ENCODE results near the gene TULP4.
"Not testable (repeated sequence)": the region's sequence is repeated elsewhere in the genome, so short reads cannot be mapped to it uniquely, and the experiment has no call there.

Gene TULP4

DNA sequence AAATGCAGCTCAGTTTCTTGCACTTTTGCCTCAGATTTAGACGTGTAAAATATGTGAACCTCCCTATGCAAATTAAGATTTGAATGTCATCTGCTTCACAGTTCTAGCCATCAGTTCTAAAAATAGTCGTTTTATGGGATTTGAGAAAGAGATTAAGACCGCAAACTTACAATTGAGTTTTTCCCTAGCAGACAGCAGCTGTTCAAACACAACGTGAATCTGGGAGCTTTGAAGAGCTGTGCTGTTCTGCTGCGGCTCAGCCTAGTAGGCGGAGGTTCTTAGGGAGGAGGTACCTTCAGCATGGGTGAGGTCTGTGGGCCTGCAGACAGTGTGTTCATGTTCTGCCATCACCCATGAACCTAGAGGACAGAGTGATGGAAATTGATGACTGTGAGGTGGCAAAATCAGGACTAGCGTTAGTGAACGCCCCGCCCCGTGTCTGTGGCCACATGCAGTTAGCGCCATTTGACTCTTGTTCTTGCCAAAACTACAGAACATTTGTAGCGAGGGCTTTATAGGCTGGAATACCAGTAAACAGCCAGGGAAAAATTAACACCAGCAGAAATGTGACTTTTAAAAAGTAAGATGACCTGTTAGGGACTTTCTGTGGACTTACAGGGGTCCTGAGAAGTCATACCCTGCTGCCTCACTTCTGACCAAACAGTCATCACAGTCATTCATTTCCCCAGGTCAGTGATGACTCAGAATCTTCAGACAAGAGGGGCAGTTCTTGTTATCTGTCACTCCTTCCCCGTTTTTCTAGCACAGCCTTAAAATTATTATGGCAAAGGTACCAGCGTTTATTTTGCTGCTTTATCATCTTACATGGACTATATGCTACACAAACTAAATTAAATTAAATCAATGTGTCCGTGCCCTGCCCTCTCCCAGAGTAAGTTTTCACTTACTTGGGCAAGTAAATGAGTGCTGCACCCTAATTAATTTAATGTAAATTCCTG is 163.4 kb downstream of the TULP4 start:
- no peak for DNase-seq

DNA sequence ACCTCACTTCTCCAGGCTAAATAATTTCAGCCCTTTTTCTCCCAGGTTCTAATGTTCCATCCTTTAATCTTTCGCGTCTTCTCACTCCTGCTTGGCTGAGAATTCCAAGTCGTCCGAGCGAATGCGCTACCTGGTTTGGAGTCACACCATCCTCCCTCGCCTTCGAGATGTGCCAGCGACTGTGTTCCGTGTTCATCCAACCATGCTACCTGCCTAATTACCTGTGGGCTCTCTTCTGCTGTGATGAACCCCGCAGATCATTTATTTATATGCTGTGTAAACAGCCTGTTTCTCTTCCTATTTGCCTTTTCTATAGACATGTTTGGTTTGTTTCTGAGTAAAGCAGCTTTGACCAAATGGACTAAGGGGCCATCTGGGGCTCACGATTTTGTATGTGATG is 164.1 kb downstream of the TULP4 start:
- no peak for DNase-seq

DNA sequence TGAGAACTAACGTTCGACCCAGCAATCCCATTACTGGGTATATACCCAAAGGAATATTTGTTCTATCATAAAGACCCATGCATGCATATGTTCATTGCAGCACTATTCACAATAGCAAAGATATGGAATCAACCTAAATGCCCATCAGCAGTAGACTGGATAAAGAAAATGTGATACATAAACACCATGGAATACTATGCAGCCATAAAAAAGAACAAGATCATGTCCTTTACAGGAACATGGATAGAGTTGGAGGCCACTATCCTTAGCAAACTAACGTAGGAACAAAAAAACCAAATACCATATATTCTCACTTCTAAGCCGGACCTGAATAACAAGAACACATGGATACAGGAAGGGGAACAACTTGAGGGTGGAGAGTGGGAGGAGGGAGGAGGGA is 165.5 kb downstream of the TULP4 start:
- not testable (repeated sequence) for DNase-seq

DNA sequence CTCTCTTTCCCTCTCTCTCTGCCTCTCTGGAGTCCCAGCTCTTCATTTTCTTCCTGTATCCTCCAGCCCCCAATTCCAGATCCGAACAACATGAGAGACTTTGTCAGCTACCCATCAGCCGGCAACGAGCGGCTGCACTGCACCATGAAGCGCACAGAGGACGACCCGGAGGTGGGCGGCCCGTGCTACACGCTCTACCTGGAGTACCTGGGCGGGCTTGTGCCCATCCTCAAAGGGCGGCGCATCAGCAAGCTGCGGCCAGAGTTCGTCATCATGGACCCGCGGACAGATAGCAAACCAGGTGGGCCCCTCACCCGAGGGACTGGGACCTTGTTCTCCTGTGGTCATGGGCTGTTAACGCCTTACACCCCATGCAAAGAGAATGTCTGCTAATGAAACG is 168.7 kb downstream of the TULP4 start:
- DNase-seq = no peak

DNA sequence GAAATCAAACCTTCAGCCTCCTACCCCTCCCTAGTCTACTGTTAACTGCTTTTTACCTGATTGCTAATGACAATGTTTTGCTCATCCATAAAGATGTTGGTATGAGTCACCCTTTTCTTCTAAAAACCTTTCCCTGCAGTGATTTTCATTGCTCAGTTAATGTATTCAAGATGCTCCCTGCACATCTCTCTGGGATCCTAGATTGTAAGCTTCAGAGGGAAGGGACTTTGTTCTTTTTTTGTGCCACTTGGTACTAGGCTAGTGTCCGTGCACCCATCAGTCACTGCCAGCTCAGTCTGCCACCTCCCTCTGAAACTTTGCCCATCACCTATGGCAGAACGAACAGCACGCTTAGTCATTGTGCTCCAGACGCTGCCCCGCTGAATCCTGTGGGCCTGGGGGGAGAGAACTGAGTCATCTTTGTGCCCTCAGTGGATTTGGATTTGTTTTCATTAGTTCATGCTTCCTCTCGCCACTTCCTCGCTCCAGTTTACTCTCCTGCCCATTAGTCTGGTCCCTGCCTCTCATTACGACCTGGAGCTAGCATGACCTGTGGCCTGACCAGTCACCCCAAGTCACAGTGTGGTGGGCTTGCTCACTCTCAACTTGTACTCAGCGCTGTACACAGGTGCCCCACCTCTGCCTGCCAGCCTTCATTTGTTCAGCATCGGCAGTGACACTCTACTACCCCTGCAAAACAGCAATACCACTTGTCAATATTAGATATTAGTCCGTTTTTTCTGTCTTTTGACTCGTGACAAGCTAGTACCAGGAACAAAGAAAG is 169.6 kb downstream of the TULP4 start:
- DNase-seq = no peak

DNA sequence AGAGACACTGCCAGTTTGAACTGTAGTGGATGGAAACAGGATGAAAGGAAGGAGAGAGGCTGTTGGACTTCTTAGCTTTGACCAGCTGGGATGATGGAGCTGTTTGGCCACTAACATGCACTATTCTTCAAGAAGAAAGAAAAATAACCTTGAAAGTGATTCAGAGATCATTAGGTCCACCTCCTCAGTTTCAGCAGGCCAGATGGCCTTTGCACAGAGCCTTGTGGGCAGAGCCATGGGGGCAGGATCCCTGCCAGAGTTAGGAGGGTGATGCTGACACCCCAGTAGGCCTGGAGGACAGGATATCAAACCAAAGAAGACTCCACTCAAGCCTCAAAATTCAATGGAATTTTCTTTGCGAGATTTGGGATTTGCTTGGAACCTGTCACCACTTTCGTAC is 173.2 kb downstream of the TULP4 start:
- no peak for DNase-seq

DNA sequence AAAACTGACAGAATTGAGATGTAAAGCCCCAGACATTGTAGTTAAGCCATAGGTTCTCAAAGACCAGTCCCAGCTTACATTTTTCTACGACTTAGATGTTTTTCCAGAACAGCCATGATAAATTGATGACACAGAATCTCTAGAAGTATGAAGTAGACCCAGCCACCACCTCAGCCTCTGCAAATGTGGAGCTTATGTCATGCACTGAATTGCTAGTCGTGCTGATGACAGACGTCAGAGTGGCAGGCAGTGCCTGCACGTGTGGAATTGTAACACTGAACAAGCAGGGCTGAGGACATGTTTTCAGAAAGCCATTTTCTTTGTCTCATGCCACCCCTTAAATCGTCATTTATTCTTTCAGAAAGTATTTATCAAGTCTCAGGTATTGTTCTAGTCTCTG is 175.2 kb downstream of the TULP4 start:
- DNase-seq = no peak

DNA sequence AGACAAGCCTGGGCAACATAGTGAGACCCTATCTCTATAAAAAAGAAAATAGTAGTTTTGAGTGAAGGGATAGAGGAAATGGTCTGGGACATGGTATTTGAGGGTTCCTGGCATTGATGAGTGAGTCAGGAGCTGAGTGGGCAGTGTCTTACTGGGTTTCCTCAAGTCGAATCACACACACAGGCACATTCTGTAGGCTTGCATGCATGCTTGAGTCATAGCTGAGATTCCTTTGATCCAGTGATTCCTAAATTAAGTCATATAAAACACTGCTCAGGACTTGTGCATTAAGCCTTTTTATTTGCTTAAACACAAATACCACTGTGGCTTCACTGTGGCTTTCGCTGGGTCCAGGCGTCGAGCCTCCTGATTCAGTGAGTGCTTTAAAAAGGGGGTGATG is 175.8 kb downstream of the TULP4 start:
- no peak for DNase-seq

DNA sequence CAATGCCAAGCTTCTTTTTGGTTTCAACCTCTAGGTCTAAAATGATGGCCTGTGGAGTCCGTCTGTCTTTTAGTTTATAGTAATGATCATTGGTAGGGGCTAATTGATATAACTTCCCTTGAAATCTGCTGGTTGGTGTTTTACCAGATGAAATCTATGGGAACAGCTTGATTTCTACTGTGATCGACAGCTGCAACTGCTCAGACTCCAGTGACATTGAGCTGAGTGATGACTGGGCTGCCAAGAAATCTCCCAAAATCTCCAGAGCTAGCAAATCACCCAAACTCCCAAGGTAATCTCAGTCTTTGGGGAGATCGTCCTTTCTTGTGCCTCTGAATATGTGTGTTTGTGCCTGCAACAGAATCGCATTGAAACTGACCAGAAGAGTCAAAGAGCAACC is 177.2 kb downstream of the TULP4 start:
- no peak for DNase-seq

DNA sequence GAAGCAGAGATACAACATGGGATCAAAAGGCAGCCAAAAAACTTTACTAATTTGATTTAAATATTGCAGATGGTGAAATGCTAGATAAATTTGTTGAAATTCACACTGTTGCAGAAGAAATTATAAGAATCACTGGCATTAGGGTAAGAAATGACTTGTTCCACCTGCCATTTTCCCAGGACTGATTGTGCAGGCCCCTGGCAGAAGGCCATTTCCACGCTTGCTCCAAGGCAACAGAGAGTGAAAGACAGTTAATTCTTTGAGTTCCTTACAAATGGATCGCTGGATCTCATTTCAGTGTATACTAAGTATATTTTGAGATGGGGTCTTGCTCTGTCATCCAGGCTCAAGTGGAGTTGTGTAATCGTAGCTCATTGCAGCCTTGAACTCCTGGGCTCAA is 180.6 kb downstream of the TULP4 start:
- DNase-seq = no peak

DNA sequence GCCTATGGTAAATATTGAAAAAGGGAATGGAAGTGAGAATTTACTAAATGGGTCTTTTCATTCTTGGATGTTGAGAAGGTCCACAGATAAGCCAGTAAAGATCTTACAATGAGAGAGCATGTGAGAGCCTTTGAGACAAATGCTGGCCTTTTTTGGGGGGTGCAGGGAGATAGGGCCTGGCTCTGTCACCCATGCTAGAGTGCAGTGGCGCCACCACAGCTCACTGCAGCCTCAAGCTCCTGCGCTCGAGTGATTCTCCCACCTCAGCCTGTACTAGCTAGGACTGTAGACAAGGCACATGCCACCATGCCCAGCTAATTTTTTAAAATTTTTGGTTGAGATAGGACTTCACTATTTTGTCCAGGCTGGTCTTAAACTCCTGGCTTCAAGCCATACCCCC is 184.4 kb downstream of the TULP4 start:
- no peak for DNase-seq

DNA sequence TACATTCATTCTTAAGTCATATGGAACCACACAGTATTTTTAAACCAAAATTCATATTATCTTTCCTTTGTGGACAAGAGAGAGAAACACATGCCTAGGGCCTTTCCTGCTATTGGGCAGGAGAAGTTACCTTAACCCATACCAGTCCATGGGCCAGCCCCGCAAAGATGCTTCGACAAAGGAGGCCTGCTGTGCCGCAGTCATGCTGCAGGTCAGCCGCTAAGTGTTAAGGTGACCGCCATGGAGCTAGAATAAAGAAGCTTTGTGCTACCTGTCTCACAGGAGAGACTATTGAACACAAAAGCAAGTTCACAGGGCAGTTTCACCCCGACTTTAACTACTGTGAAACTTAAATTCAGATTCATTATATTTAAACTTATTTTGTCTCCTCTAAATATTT is 185.4 kb downstream of the TULP4 start:
- DNase-seq = no peak

DNA sequence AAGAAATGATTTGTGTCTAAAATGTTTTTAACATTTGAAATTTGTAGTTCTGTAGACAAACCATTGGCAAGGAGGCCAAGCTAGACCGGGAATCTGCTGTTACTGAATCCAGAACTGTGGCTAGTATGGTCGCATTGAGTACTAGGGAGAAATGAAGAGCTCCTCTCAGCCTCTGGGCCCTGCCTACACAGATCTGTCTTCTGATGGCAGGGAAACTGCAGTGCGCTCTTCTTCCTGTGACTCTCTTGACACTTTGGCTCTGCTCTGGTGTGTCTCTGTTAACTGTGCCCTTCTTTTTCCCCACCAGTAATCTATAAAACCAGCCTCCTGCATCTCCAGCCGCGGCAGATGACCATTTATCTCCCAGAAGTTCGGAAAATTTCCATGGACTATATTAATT is 186.1 kb downstream of the TULP4 start:
- DNase-seq = no peak

DNA sequence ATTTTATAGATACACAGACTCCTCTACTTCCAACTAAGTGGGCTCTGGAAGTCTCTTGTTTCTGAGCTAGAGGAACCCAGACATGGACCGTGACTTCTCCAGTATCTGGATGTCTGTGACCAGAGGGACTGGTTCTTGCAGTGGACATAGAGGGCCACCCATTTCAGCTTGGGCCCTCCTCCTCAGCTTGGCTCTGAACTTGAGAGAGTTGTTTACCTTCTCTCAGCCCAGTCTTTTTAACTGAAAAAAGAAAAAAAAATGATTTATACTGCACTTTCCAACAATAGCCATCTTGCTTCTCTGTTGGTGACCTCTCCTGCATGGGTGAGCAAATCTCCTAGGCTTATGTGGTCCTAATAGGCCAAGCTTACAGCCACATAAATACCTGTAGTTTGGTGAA is 187.3 kb downstream of the TULP4 start:
- no peak for DNase-seq

DNA sequence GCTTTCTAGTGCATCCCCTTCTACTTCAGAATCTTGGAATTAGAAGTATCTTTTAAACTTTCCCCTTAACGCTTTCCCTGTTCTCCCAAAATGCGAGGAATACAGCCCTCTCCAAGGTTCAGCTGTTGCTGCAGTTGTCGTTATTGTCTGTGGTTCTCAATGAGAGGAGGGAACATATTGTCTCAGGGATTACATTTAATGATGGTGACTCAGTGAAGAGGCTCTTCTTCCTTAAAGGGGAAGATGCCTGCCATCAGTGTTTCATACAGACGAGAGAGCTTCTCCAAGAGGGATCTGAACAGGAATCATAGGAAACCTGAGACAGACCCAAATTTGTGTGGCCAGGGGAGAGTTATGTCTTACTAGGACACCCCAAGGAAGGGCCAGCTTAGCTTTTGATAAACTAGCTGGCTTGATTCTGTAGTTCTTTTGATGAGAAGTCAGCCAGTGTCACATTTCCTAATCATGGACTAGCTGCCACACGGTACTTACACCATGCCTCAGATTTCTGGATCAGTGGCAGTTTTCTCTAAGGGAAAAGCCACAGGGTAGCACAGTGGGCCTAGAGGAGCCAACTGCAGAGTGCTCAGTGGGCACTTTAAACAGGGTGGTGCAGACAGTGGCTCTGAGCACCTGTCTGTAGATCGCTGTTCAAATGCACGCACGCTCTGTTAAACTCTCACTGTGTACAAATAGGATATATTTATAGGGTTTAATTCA is 187.9 kb downstream of the TULP4 start:
- no peak for DNase-seq

DNA sequence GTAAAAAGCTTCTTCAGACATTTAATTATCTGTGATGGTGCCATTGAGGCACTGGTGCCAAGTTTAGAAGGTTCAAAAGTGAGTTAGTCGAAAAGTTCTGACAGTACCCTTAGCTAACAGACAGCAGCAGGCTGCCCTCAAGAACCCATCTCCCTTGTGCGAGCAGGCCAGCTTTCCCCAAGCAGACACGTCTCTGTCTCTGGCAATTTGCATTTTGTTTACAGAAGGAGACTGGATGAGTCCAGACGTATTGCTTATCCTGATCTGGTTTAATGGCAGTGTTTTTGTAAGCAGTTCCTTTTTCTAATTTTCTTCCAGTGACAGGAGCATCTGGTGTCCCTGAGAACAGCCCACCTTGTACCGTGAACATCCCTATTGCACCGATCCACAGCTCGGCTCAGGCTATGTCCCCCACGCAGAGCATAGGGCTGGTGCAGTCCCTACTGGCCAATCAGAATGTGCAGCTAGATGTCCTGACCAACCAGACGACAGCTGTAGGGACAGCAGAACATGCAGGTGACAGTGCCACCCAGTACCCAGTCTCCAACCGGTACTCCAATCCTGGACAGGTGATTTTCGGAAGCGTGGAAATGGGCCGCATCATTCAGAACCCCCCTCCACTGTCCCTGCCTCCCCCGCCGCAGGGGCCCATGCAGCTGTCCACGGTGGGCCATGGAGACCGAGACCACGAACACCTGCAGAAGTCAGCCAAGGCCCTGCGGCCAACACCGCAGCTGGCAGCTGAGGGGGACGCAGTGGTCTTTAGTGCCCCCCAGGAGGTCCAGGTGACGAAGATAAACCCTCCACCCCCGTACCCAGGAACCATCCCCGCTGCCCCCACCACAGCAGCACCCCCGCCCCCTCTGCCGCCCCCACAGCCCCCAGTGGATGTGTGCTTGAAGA is 189.3 kb downstream of the TULP4 start:
- no peak for DNase-seq

DNA sequence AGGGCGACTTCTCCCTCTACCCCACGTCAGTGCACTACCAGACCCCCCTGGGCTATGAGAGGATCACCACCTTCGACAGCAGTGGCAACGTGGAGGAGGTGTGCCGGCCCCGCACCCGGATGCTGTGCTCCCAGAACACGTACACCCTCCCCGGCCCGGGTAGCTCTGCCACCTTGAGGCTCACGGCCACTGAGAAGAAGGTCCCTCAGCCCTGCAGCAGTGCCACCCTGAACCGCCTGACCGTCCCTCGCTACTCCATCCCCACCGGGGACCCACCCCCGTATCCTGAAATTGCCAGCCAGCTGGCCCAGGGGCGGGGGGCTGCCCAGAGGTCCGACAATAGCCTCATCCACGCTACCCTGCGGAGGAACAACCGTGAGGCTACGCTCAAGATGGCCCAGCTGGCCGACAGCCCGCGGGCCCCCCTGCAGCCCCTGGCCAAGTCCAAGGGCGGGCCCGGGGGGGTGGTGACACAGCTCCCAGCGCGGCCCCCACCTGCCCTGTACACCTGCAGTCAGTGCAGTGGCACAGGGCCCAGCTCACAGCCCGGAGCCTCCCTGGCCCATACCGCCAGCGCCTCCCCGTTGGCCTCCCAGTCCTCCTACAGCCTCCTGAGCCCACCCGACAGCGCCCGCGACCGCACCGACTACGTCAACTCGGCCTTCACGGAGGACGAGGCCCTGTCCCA is 190.1 kb downstream of the TULP4 start:
- no peak for DNase-seq

DNA sequence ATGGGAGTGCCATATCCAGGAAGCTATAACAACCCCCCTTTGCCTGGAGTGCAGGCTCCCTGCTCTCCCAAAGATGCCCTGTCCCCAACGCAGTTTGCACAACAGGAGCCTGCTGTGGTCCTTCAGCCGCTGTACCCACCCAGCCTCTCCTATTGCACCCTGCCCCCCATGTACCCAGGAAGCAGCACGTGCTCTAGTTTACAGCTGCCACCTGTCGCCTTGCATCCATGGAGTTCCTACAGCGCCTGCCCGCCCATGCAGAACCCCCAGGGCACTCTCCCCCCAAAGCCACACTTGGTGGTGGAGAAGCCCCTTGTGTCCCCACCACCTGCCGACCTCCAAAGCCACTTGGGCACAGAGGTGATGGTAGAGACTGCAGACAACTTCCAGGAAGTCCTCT is 191.0 kb downstream of the TULP4 start:
- no peak for DNase-seq

DNA sequence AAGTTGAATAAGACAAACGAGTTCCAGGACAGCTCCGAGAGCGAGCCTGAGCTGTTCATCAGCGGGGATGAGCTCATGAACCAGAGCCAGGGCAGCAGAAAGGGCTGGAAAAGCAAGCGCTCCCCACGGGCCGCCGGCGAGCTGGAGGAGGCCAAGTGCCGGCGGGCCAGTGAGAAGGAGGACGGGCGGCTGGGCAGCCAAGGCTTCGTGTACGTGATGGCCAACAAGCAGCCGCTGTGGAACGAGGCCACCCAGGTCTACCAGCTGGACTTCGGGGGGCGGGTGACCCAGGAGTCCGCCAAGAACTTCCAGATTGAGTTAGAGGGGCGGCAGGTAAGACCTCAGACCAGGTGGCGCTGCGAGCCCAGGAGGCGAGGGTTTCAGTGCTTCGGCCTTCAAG is 191.6 kb downstream of the TULP4 start:
- no peak for DNase-seq

DNA sequence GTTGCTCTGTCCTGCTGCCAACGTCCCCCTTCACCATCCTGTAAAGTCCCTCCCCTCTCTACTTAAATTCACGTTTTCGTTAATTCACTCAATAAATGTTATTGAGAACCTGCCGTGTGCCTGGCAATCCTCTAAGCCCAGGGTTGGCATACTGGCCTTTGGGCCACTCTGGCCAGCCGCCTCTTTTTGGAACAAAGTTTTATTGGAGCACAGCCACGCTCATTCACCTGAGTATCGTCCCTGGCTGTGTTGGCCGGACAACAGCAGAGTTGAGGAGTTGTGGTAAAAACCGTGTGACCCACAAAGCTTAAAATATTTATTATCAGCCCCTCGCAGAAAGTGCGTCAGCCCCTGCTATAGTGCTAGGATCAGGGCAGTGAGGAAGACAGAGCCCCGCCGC is 192.9 kb downstream of the TULP4 start:
- no peak for DNase-seq

DNA sequence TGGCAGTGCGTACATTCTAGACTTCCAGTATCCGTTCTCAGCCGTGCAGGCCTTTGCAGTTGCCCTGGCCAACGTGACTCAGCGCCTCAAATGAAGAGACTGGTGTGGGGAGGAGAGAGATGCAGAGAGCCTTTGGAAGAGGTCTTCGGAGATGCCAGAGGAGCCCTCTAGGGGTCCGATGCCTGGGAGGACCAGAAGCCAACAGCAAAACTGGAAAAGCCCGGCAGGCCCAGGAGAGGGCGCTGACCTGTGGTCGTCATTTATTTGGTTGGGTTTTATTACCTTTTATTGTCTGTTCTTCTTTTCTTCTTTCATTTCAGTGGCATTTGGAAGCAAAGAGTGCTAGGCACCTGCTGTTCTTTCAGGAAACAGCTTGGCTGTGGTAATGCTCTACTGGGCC is 194.3 kb downstream of the TULP4 start:
- DNase-seq = no peak

DNA sequence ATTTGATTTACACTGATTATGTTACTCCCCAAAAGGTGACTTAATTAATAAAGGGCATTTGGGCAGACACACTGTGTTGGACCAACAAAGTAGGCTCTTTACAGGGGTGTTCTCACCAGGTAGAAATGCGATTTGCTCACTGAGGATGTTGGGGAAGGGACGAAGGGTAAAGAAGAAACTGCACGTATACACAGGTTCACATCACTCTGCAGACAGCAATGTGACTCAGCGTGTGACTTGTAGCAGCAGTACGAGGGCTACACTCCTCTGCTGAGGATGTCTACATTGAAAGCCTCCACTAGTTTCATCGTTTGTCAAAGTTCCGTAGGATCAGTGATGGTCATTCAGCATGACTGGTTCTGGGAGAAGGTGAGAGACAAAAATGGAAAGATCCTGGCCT is 194.9 kb downstream of the TULP4 start:
- no peak for DNase-seq

All from activated CD4-positive, CD25-positive, alpha-beta regulatory T cell treated with anti-CD3 and anti-CD28 coated beads, Interleukin-2, amount 50 U/mL, for 72 hours (primary cell).